Panc1 (cell line): ENCODE data around the gene MMP26. TPM values are rescaled to one million over a fixed set of nuclear protein-coding genes. Genes with fewer than 3 reads are reported as not detected.

ENCODE experiments used
- ATAC-seq: fragments of 200-7000 bp; cut with Tn5 transposase; 2 replicates; pipeline ENCODE4 v1.9.1; 2020; ENCODE audit warnings: mild to moderate bottlenecking, moderate library complexity
- BruUV-seq: library from RNA; stranded (reverse); fragments of 400-500 nt; replicated peaks from 2 replicates; lab custom pipeline; 2021; lab: Mats Ljungman, UMichigan
- CTCF ChIA-PET: fragments of 300-600 bp; sonication (Branson Sonifier 250); formaldehyde crosslinking; loops from one replicate; lab custom pipeline; 2022; ENCODE audit warnings: antibody characterized with exemption; lab: Charles Lee
- POLR2A ChIA-PET: fragments of 300-600 bp; sonication (Branson Sonifier 250); formaldehyde crosslinking; loops from one replicate; lab custom pipeline; 2022; ENCODE audit warnings: antibody characterized with exemption; lab: Charles Lee
- DNase-seq: peaks from one replicate; pipeline ENCODE4 v3.0.0-alpha.2; 2010; ENCODE audit warnings: low read depth, low spot score
- H3K27ac ChIP-seq: 2 replicates; pipeline ENCODE4 v1.5.1; 2011; ENCODE audit warnings: mild to moderate bottlenecking, low read length, inconsistent platforms
- H3K27me3 ChIP-seq: fragments of 200-500 bp; sonication (Bioruptor generic); 2 replicates; pipeline ENCODE4 v1.6.0; 2014; ENCODE audit warnings: low read length, inconsistent platforms; ENCODE audit not compliant: control insufficient read depth, insufficient read depth
- H3K36me3 ChIP-seq: fragments of 200-500 bp; sonication (Bioruptor generic); 2 replicates; pipeline ENCODE4 v1.5.1; 2014; ENCODE audit warnings: inconsistent platforms, mild to moderate bottlenecking, low read length, moderate library complexity; ENCODE audit not compliant: control insufficient read depth, insufficient read depth
- H3K4me1 ChIP-seq: 2 replicates; pipeline ENCODE4 v1.5.1; 2011; ENCODE audit warnings: inconsistent platforms, mild to moderate bottlenecking, low read length, moderate library complexity; ENCODE audit not compliant: control insufficient read depth, insufficient read depth
- H3K4me3 ChIP-seq, 2 experiments: 2 replicates each; pipeline ENCODE4 v1.5.1; 2011 to 2012; ENCODE audit warnings: low read depth in 2 of 2, low read length in 2 of 2, mild to moderate bottlenecking in 2 of 2, inconsistent platforms in 1 of 2, moderate library complexity in 1 of 2
- H3K9me3 ChIP-seq: fragments of 200-500 bp; sonication (Bioruptor generic); 2 replicates; pipeline ENCODE4 v1.5.1; 2014; ENCODE audit warnings: low read depth, mild to moderate bottlenecking, inconsistent platforms, low read length, moderate library complexity; ENCODE audit not compliant: control insufficient read depth, insufficient read depth
- CTCF ChIP-seq: fragments of 450-650 bp; IDR thresholded peaks from 2 replicates; pipeline ENCODE4 v1.5.1; 2017; ENCODE audit warnings: mild to moderate bottlenecking
- POLR2AphosphoS5 ChIP-seq: IDR thresholded peaks from 2 replicates; pipeline ENCODE4 v1.6.1; 2012; ENCODE audit warnings: mild to moderate bottlenecking, low read depth, low read length, moderate library complexity
- SIN3A ChIP-seq: IDR thresholded peaks from 2 replicates; pipeline ENCODE4 v1.6.1; 2012; ENCODE audit warnings: low read depth, mild to moderate bottlenecking, low read length, moderate library complexity, borderline replicate concordance; ENCODE audit not compliant: insufficient read depth
- TCF7L2 ChIP-seq: IDR thresholded peaks from 2 replicates; pipeline ENCODE4 v1.6.1; 2011; ENCODE audit warnings: mild to moderate bottlenecking, low read depth, low read length, inconsistent platforms
- in situ Hi-C: cut with HindIII; loops from 2 replicates; pipeline ENCODE4 v1.10.0; 2016; ENCODE audit warnings: low sequenced_read_pairs, low pct_unique_long_range_greater_than_20kb
- intact Hi-C: fragments of 100-400 bp; cut with micrococcal nuclease; formaldehyde crosslinking; loops from one replicate; pipeline ENCODE4 v1.10.0; 2022; ENCODE audit not compliant: unreplicated experiment
- total RNA-seq: library from RNA; stranded (reverse); gene quantifications from one replicate; pipeline ENCODE4 v1.2.1, GENCODE V29; 2021; ENCODE audit not compliant: unreplicated experiment
- TF ChIP-seq, protein P1 (sequence below), 2 experiments: IDR thresholded peaks; 2 replicates each; pipeline ENCODE4 v1.6.1; 2011 to 2012; ENCODE audit warnings: low read depth in 2 of 2, control low read depth in 1 of 2, low read length in 1 of 2, mild to moderate bottlenecking in 1 of 2, moderate library complexity in 1 of 2; ENCODE audit not compliant: insufficient read depth in 1 of 2

The MMP26 gene
- total RNA-seq, 1 experiment from 2014 or later, result not detected

DNA sequence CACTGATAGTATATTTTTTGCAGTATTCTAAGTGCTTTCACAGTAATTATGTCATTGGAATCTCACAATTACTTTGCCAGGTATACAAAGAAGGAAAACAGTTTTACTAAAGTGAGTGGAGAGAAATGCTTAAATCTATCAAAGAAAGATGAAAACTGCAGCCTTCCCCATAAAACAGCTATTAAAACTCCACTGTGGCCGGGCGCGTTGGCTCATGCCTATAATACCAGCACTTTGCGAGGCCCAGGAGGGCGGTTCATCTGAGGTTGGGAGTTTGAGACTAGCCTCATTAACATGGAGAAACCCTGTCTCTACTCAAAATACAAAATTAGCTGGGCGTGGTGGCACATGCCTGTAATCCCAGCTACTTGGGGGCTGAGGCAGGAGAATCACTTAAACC is 41.7 kb upstream of the MMP26 start:
- intact Hi-C loops, result no loop called here
- DNase-seq (no peak), ATAC-seq (no peak)
- POLR2A ChIA-PET, result no interaction called here
- H3K27ac ChIP-seq, result no peak overlapping the region
- no TSS peak for BruUV-seq
- no peaks in the 10 kb centered on the region for H3K4me1 ChIP-seq
- no peak overlapping the region for H3K4me3 ChIP-seq
- in situ Hi-C loops, result no loop called here
- CTCF ChIA-PET, result no interaction called here
- peaks cover 17% of the 10 kb centered on the region for H3K27me3 ChIP-seq
- no peak for TF ChIP-seq SIN3A
- TF ChIP-seq TCF7L2, result no peak
- no peak for TF ChIP-seq CTCF
- TF ChIP-seq, protein P1, sequence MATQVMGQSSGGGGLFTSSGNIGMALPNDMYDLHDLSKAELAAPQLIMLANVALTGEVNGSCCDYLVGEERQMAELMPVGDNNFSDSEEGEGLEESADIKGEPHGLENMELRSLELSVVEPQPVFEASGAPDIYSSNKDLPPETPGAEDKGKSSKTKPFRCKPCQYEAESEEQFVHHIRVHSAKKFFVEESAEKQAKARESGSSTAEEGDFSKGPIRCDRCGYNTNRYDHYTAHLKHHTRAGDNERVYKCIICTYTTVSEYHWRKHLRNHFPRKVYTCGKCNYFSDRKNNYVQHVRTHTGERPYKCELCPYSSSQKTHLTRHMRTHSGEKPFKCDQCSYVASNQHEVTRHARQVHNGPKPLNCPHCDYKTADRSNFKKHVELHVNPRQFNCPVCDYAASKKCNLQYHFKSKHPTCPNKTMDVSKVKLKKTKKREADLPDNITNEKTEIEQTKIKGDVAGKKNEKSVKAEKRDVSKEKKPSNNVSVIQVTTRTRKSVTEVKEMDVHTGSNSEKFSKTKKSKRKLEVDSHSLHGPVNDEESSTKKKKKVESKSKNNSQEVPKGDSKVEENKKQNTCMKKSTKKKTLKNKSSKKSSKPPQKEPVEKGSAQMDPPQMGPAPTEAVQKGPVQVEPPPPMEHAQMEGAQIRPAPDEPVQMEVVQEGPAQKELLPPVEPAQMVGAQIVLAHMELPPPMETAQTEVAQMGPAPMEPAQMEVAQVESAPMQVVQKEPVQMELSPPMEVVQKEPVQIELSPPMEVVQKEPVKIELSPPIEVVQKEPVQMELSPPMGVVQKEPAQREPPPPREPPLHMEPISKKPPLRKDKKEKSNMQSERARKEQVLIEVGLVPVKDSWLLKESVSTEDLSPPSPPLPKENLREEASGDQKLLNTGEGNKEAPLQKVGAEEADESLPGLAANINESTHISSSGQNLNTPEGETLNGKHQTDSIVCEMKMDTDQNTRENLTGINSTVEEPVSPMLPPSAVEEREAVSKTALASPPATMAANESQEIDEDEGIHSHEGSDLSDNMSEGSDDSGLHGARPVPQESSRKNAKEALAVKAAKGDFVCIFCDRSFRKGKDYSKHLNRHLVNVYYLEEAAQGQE (IDR thresholded peaks at IDR 0.05; ENCODE audit: insufficient read depth in 1 of 2, low read depth in 2 of 2, low read length in 1 of 2), result no peak
- no peak for TF ChIP-seq POLR2AphosphoS5
- H3K36me3 ChIP-seq, result no peaks in the 10 kb centered on the region
- no peaks in the 10 kb centered on the region for H3K9me3 ChIP-seq

- ChIA-PET POLR2A (no interaction called here), CTCF (no interaction called here)
- TF ChIP-seq CTCF (no peak), SIN3A (no peak), POLR2AphosphoS5 (no peak), TCF7L2 (no peak)
- TF ChIP-seq, protein P1 (IDR thresholded peaks at IDR 0.05; ENCODE audit: insufficient read depth in 1 of 2, low read depth in 2 of 2, low read length in 1 of 2), result no peak
- DNase-seq (no peak), ATAC-seq (no peak)
- H3K9me3 ChIP-seq, result no peaks in the 10 kb centered on the region
- H3K27me3 ChIP-seq, result peaks cover 13% of the 10 kb centered on the region; the same call in 1 of the 2 replicates
- no peaks in the 10 kb centered on the region for H3K4me1 ChIP-seq
- no peaks in the 10 kb centered on the region for H3K36me3 ChIP-seq
- no TSS peak for BruUV-seq
- H3K4me3 ChIP-seq, result no peak overlapping the region
- in situ Hi-C loops, result no loop called here
- intact Hi-C loops, result no loop called here
- H3K27ac ChIP-seq, result no peak overlapping the region
Observed at GRCh38 chr11:4664183-4664582, 40.4 kb upstream of the MMP26 start.
